SKM-1 treated with dmso at 0.1 percent for 144 hours (cell line): Measurements from ENCODE around the gene CNDP1.
A peak's percentile ranks its signal among the peaks of the same experiment; 100 is the strongest.

Source experiments
- DNase-seq: peaks from one replicate; lab custom pipeline; 2025; ENCODE audit not compliant: unreplicated experiment; lab: John Stamatoyannopoulos, UW

CNDP1 gene

DNA sequence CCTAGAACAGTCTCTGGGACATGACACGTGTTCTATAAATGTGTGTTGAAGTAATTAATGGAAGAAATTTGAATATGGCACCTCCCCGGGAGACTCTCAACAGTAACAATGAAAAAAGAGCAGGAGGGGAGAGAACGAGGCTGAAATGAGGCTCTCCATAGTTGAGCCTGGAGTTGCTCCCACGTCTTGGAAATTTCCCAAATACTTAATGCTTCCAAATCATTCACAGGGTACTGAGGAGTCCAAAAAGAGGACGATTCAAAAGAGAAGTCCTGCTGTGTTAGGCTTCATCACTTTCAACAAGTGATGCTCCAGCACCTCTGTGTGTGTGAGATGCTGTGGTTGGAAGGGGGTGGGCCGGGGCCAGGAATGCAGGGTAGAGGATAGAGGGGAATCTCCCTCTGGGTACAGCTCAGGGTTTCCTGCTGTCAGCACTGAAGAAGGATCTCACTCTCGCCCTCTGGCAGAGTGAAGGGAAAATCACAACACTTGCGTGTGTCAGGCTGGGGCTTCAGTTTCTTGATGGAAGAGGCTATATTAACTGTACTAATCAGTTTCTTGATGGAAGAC, 45.3 kb downstream of the CNDP1 start:
- no peak for DNase-seq

DNA sequence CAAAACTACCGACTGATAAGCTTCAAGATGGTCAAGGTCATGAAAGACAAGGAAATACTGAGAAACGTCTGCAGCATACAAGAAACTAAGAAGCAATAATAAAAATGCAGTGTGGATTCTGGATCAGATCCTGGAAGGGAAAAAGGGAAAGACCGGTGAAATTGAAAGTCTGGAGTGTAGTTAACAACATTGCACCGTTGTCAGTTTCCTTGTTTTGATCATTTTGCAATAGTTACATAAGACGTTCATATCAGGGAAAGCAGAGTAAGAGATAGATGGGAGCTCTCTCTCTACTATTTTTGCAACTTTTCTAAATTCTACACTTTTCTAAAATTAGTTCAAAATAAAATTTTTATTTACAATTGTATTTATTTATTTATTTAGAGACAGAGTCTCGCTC, 48.3 kb downstream of the CNDP1 start:
- peak; percentile 17 for DNase-seq

DNA sequence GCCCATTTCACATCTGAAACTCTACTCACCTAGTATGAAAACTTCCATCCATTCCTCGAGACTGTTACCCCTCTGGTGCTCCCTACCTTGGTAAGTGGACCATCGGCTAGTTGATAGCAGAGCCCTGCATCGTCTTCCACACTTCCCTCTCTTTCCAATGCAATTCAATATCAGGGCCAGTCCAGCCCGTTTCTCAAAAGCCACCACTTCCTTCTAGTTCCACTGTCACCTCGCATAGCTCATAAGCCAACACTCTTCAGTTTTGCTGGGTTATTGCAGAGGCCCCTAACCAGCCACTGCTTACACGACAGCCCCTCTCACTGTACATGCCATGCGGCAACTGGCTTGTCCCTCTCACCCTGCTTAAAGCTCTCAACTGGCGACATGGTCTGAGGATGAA, 53.1 kb downstream of the CNDP1 start:
- DNase-seq: peak; percentile 7

DNA sequence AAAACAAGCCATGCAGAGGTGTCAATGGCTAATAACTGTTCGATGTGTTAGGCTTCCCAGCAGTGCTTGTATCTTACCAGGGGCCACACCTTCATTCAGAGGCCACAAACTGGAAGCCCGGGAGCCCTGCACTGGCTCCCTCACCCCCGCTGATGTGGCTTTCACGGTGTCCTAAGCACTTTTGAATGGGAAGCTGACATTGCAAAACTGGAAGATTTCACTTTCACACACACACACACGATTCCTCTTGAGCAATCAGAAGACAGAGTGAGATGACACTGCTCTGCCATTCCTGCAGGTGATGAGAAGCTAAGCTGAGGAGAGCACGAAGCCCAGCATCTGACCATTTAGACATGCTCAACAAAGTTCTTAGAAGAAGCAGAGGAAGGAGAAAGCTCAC, 54.7 kb downstream of the CNDP1 start:
- peak; percentile 85 for DNase-seq

DNA sequence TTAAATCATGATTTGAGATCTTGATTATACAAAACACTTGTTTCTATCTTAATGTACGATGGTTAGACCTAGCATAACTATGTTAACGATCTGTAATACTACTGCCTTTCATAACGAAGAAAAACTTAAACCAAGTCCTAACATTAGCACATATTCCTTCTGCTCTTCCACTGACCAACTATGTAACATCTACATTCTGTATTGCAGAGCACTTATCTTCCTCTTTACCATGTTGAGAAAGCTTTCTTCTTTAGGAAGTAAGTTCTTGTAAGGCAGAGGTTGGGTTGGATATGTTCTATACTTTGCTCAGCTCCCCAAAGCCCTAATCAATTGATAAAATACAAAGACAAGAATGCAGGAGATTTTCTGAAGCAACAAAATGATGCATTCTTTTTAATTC, 55.5 kb downstream of the CNDP1 start:
- DNase-seq: peak; percentile 78

DNA sequence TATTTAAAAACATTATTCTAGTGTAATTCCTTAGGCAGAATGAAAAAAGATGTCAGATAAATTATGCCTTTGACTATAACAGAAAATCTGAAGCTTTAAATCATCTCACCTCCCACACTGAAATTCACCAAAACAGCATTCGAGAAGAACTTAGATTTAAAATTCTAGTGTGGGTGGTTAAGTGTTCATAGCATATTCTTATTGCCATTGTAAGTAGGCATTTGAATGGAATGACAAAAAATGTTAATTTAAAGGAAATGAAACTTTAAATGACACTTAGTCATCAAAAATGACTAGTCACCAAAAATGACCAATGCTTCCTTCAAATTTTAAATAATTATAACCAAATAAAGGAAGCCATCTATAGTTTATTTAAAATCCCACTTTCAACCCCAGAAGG, 56.4 kb downstream of the CNDP1 start:
- no peak for DNase-seq

DNA sequence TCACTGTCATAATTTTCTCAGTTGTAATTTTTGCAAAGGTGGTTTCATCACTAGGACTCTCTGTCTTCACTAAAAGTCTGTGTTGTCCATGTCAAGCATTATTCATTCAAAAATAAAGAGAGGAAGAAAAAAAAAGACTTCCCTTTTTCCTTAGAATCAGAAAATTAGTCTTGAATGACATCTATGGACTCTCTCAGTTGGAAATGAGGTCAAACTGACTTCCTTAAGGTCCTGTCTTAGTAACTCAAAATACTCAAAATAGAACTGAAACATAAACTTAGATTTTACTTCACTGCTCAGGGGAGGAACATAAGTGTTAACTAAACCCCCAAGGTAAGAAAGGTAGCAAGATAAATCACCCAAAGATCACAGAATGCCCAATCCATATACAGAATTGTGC, 61.1 kb downstream of the CNDP1 start:
- DNase-seq: no peak

DNA sequence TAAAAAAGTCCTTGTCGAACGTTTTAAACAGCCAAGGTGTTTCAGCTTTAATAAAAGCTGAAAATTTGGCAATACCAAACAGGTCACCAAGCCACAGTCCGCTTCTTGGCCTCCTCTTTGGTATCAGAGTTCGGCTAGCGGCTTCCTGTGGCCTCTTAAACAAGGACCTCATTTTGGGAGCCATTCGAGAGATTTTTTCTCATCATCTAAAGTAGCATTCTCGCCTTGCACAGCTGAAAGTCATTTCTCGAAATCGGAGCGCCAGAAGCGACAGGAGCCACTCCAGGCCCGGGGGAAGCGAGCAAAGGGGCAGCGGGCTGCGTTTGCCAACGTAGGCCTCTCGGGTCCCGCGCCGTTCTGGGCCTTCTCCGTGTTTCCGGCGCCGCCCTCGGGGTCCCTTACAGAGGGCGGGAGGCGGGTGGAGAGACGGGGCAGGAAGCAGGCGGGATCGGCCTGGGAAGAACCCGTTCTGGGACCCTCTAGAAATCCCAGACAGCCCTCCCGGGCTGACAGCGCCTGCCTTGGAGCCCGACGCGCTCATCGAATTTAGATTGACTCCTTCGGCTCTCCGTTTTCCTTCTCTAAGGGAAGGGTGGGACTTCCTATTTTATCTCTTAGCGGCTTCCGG, 62.8 kb downstream of the CNDP1 start:
- peak; percentile 84 for DNase-seq

DNA sequence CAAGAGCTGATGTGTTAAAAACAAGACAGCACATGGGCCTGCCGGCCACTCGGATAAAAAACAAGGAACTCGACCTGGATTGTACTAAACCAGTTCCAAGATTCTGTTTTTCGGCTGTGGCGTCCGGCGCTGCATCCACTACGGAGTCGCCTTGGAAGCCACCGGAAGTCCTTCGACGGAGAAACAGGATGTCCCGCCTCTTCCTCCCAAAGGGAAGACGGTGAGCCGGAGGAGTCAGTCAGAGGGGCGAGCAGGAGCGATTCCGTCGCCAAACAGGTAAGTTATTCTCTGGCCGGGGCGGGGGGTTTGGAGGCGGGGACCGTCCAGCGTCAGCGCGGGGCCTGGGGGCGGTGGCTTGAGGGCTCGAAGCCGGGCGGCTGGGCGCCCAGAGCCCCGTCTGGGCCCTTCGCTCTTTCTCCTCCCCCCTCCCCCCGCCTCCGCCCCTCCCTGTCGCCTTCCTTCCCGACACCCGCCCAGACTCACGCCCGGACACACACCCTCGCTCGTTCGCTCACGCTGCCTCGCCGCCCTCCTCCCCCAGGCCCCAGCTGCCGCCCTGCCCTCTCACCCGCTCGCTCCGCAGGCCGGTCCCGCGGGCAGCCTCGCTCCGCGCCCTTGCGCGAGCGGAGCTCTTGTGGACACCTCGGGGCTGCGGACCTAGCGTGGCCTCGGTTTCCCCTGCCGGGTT, 63.5 kb downstream of the CNDP1 start, which contains the start of gene ZNF407:
Gene ZNF407 (plus strand): TSS at position 209 of the 688 bp plus-strand sequence. CDS start 33,150 bp downstream, outside the sequence.
- DNase-seq: peak; percentile 84

GRCh38 chr18:74598350-74599001, 64.2 kb downstream of the CNDP1 start:
- DNase-seq: peak; percentile 55

DNA sequence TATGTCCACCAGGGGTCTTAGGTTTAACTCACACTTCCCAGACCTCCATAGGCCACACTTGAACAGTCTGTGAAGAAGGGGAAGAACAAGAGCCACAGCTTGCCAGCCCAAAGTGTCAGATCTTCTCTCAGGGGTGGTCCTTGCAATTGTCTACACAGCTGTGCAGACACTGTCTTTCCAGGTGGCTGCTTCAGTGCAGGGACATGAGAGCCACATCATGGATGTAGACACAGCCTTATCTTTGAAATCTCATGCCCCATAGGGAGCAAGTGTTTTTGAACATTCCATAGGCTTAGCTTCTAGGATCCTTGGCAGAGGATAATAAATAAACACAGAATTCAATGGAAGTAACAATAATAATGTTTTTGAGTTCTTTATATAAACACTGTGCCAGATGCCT, 70.1 kb downstream of the CNDP1 start:
- DNase-seq: no peak

- no peak for DNase-seq
These were observed 70.5 kb downstream of the CNDP1 start for GRCh38 chr18:74604774-74605173.

- no peak for DNase-seq
These were observed 74.4 kb downstream of the CNDP1 start for GRCh38 chr18:74608681-74609080.

GRCh38 chr18:74609535-74609934, 75.2 kb downstream of the CNDP1 start:
- DNase-seq: no peak

DNA sequence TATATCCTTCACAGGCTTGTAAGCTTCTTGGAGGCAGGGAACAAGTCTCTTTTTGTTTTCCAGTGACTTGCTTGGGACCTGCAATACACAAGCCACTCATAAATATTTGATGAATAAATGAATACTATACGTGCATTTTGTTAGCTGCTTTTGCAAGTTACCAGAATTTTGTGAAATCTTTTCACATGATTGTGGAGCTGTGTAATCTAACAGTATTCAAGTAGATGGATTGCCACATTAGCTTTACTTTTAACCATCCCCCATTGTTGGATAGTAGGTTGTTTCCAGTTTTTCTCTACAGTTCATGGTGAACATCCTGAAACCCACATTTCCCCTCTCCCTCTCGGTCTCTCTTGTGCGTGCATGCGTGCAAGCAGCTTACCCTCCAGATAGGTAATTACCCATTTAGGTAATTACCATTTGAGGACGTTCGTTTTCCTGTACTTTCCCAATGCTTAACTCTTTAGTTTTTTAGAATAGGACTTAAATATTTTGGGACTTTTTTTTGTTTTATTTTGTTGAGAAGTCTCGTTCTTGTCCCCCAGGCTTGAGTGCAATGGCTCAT, 75.8 kb downstream of the CNDP1 start:
- DNase-seq: no peak

- no peak for DNase-seq
These were observed 76.6 kb downstream of the CNDP1 start for GRCh38 chr18:74610860-74611259.

GRCh38 chr18:74611765-74612164, 77.5 kb downstream of the CNDP1 start:
- no peak for DNase-seq

GRCh38 chr18:74613381-74613780, 79.1 kb downstream of the CNDP1 start:
- DNase-seq: no peak

DNA sequence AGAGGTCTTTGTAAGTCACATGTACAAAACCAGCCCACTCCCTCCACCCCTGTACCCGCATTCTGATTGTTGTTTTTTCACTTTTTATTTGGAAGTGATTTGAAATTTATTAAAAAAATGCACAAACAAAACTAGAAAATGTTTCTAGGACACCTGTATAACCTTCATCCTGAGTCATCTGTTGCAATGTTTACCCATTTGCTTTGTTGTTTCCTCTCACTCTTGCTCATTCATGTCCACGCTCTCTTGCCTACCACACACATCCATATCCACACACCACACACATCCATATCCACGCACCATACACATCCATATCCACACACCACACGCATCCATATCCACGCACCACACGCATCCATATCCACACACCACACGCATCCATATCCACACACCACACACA, 82.2 kb downstream of the CNDP1 start:
- DNase-seq: no peak

DNA sequence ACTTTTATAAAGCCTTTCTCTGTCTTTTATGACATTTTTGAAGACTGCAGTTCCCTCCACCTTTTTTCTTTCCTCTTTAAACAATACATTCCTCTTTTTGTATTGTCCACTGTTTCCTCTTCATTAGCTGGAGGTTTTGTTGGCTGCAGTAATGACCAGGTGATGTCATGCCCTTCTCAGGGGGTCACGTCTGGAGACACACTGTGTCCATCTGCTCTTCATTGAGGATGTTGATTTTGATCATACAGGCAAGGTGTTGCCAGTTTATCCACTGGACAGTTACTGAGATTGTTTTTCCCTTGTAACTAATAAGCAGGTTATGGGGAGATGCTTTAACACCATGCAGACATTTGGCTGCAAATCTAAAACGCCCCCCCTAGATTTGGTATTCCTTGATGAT, 83.2 kb downstream of the CNDP1 start:
- no peak for DNase-seq

GRCh38 chr18:74622072-74622471, 87.8 kb downstream of the CNDP1 start:
- no peak for DNase-seq
